Osteocyte (in vitro differentiated cells): ENCODE data around the gene HADH. TPM values are rescaled to one million over a fixed set of nuclear protein-coding genes. Genes with fewer than 3 reads are reported as not detected.
"Not testable (repeated sequence)": the region's sequence is repeated elsewhere in the genome, so short reads cannot be mapped to it uniquely, and the experiment has no call there.

Experiments
- DNase-seq: peaks from one replicate; pipeline ENCODE4 v3.0.0; 2021; ENCODE audit warnings: mixed read lengths; ENCODE audit not compliant: unreplicated experiment; ENCODE audit errors: extremely low spot score
- H3K27ac Mint-ChIP-seq: one replicate; pipeline ENCODE4 v1.8.0; 2021; ENCODE audit warnings: mild to moderate bottlenecking, mixed read lengths; ENCODE audit not compliant: unreplicated experiment
- H3K27me3 Mint-ChIP-seq: one replicate; pipeline ENCODE4 v1.8.0; 2021; ENCODE audit warnings: mixed read lengths; ENCODE audit not compliant: unreplicated experiment
- H3K36me3 Mint-ChIP-seq: one replicate; pipeline ENCODE4 v1.8.0; 2021; ENCODE audit warnings: mixed read lengths; ENCODE audit not compliant: unreplicated experiment
- H3K4me1 Mint-ChIP-seq: one replicate; pipeline ENCODE4 v1.8.0; 2021; ENCODE audit warnings: mixed read lengths; ENCODE audit not compliant: unreplicated experiment
- H3K4me3 Mint-ChIP-seq: one replicate; pipeline ENCODE4 v1.8.0; 2021; ENCODE audit warnings: mild to moderate bottlenecking, moderate library complexity, mixed read lengths; ENCODE audit not compliant: unreplicated experiment
- H3K9me3 Mint-ChIP-seq: one replicate; pipeline ENCODE4 v1.8.0; 2021; ENCODE audit warnings: mixed read lengths; ENCODE audit not compliant: unreplicated experiment
- total RNA-seq: library from RNA; stranded (reverse); gene quantifications from 2 replicates; pipeline ENCODE4 v1.2.1, GENCODE V29; 2021
- TF ChIP-seq, protein P1 (sequence below): fragments of 200-600 bp; sonication (generic); IDR thresholded peaks from 2 replicates; pipeline ENCODE4 v1.5.0; 2021; ENCODE audit warnings: antibody characterized with exemption, mild to moderate bottlenecking, moderate library complexity

The HADH gene
- total RNA-seq, 1 donor from 2014 or later = 29.8 TPM

DNA sequence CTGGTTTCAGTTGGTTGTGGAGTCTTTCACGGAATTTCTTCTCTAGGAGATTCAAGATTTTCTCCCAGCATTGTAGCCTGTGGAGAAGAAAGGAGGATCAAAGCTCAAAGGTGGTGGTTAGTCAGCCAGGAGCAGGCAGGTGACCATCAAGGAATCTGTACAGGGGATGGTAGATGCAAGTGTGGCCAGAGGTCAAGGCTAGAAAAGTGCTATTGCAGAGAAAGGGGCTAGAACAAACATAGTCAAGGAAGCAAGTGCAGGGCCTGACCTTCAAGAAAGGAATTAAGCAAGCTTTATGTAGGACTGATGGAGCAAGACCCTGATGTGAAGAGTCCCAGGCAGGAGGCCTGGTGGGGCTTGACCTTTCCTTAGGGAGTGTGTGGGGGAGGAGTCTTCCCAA, 16.1 kb downstream of the HADH start:
- no peak overlapping the region for H3K4me3 Mint-ChIP-seq
- no peak overlapping the region for H3K27ac Mint-ChIP-seq
- TF ChIP-seq, protein P1, sequence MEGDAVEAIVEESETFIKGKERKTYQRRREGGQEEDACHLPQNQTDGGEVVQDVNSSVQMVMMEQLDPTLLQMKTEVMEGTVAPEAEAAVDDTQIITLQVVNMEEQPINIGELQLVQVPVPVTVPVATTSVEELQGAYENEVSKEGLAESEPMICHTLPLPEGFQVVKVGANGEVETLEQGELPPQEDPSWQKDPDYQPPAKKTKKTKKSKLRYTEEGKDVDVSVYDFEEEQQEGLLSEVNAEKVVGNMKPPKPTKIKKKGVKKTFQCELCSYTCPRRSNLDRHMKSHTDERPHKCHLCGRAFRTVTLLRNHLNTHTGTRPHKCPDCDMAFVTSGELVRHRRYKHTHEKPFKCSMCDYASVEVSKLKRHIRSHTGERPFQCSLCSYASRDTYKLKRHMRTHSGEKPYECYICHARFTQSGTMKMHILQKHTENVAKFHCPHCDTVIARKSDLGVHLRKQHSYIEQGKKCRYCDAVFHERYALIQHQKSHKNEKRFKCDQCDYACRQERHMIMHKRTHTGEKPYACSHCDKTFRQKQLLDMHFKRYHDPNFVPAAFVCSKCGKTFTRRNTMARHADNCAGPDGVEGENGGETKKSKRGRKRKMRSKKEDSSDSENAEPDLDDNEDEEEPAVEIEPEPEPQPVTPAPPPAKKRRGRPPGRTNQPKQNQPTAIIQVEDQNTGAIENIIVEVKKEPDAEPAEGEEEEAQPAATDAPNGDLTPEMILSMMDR = no peak
- peaks cover 18% of the 10 kb centered on the region for H3K4me1 Mint-ChIP-seq
- H3K9me3 Mint-ChIP-seq = no peaks in the 10 kb centered on the region
- DNase-seq = no peak
- H3K36me3 Mint-ChIP-seq = no peaks in the 10 kb centered on the region
- no peaks in the 10 kb centered on the region for H3K27me3 Mint-ChIP-seq

DNA sequence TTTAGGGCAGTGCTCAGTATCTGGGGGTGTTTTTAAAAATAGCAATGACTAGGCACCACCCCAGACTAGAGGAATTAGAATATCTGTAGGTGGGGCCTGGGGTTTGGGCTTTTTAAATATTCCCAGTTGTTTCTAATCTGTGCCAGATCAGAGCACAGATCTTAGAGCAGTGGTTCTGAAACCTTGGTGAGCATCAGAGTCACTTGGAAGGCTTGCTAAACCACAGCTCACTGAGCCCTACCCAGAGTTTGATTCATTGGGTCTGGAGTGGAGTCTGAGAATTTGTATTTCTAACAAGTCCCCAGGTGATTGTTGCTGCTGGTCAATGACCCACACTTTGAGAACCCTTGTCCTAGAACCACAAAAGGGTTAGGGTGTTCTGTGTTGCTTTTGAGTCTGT, 16.7 kb downstream of the HADH start:
- Mint-ChIP-seq H3K9me3 (no peaks in the 10 kb centered on the region), H3K27me3 (no peaks in the 10 kb centered on the region), H3K27ac (no peak overlapping the region), H3K4me1 (peaks cover 18% of the 10 kb centered on the region), H3K36me3 (no peaks in the 10 kb centered on the region), H3K4me3 (no peak overlapping the region)
- TF ChIP-seq, protein P1 = no peak
- DNase-seq = no peak

DNA sequence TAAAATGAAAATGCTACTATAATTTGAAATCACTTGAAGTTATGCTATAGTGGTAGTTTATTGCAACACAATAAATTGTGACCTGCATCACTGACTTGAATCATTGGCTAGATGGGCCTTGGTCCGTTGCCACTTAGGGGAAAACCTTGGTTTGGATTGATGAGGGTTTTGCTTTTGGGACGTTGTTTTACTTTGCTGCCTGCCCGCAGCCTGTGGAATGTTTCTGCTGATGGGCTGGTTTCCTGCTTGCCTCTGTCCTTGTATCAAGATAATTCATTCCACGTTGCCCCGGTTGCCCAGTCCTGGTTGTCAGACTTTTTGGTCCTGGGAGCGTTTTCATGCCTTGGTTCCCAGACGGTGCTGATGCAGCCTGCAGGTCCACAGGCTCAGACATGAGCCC, 18.3 kb downstream of the HADH start:
- no peaks in the 10 kb centered on the region for H3K9me3 Mint-ChIP-seq
- no peak for DNase-seq
- peaks cover 18% of the 10 kb centered on the region for H3K4me1 Mint-ChIP-seq
- TF ChIP-seq, protein P1 = no peak
- H3K36me3 Mint-ChIP-seq = peaks cover 1% of the 10 kb centered on the region
- no peak overlapping the region for H3K4me3 Mint-ChIP-seq
- no peak overlapping the region for H3K27ac Mint-ChIP-seq
- no peaks in the 10 kb centered on the region for H3K27me3 Mint-ChIP-seq

DNA sequence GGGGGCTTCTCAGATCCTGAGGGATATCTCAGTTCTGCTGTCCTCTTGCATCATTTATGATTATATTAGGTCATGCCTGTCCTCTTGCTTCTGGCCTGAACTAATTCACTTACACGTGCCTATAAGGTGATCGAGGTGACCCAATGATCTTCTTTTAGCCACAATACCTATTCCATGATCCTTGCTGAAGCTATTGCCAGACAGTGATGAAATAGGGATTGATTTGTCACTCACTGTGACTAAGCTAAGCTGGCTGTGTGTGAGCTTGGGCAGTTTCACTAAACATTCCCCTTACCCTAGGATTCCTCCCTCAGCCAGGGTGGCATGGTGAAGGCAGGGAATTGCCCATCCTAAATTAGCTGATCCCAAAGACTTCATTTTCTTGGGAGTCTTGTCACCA, 19.0 kb downstream of the HADH start:
- Mint-ChIP-seq H3K27me3 (no peaks in the 10 kb centered on the region), H3K4me1 (peaks cover 17% of the 10 kb centered on the region), H3K9me3 (no peaks in the 10 kb centered on the region), H3K4me3 (no peak overlapping the region), H3K36me3 (peaks cover 1% of the 10 kb centered on the region), H3K27ac (no peak overlapping the region)
- no peak for DNase-seq
- TF ChIP-seq, protein P1 = no peak

DNA sequence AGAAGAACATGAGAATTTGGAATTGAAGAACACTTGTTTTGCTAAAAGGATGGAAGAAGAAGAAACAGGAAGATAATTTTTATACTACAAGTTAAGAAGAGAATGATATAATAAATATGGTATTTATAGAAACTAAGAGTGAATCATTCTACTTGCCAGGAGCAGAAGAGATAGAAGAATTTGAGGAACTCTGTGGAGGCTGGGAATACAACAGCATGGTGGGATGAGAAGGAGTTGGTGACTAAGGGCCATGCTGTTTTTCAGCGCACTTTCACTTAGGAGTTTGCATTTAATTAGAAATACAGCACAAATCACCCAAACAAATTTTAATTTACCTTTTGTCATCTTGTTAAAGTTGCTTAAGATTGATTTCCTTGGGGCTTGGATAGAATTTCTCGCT, 20.5 kb downstream of the HADH start:
- Mint-ChIP-seq H3K4me1 (peaks cover 11% of the 10 kb centered on the region), H3K27ac (peak overlapping the region; percentile 37), H3K36me3 (peaks cover 4% of the 10 kb centered on the region), H3K9me3 (no peaks in the 10 kb centered on the region), H3K27me3 (no peaks in the 10 kb centered on the region), H3K4me3 (no peak overlapping the region)
- TF ChIP-seq, protein P1 = no peak
- DNase-seq = no peak

DNA sequence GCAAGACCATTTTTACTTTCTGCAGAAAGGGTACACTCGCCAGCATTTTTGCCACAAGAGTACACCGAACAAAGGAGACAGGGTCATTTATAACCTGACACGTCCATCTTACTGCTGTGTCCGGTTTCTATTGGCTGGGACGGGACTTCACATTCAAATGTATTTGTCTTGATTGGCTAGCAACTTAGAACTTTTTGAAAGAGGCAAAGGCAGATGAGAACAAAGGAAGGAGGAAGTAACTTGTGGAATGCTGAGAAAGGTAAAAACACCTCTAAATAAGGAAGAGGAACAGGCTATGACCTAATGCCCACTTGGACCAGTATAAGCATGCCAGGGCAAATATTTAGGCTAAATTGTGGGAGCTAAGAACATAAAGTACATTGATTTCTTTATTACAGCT, 22.7 kb downstream of the HADH start:
- DNase-seq, H3K27me3 Mint-ChIP-seq, H3K27ac Mint-ChIP-seq, H3K4me3 Mint-ChIP-seq, H3K9me3 Mint-ChIP-seq: not testable (repeated sequence)
- Mint-ChIP-seq H3K4me1 (peaks cover 11% of the 10 kb centered on the region), H3K36me3 (peaks cover 13% of the 10 kb centered on the region)
